BLaER1 treated with 17β-estradiol and CSF1 and Interleukin-3, amounts not matched to agents 10 nM and 100 nM (cell line): ENCODE data around the gene DOK1.

ENCODE experiments used
- H3K27ac ChIP-seq, 11 experiments: shearing (Covaris generic); formaldehyde crosslinking; 2 replicates each; pipeline ENCODE4 v1.8.1; 2022
- H3K27me3 ChIP-seq, 11 experiments: shearing (Covaris generic); formaldehyde crosslinking; 2 replicates each; pipeline ENCODE4 v1.8.1; 2022
- H3K36me3 ChIP-seq, 11 experiments: shearing (Covaris generic); formaldehyde crosslinking; 2 replicates each; pipeline ENCODE4 v1.8.1; 2022
- H3K4me1 ChIP-seq, 10 experiments: shearing (Covaris generic); formaldehyde crosslinking; 2 replicates each; pipeline ENCODE4 v1.8.1; 2022
- H3K4me2 ChIP-seq, 11 experiments: shearing (Covaris generic); formaldehyde crosslinking; 2 replicates each; pipeline ENCODE4 v1.8.1; 2022
- H3K4me3 ChIP-seq, 10 experiments: shearing (Covaris generic); formaldehyde crosslinking; 2 replicates each; pipeline ENCODE4 v1.8.1; 2022
- H3K9ac ChIP-seq, 11 experiments: shearing (Covaris generic); formaldehyde crosslinking; 2 replicates each; pipeline ENCODE4 v1.8.1; 2022
- H3K9me3 ChIP-seq, 11 experiments: shearing (Covaris generic); formaldehyde crosslinking; replicated peaks in 1 of 11; 2 replicates each; pipeline ENCODE4 v1.8.1; 2022
- H4K20me1 ChIP-seq, 11 experiments: shearing (Covaris generic); formaldehyde crosslinking; 2 replicates each; pipeline ENCODE4 v1.8.1; 2022
- Cebpa-rat ChIP-seq, 11 experiments: shearing (Covaris generic); IDR thresholded peaks; 2 replicates each; pipeline ENCODE4 v1.8.1; 2022

Gene DOK1

GRCh38 chr2:74535440-74535965 is 19.0 kb upstream of the DOK1 start:
- Histone ChIP-seq H3K36me3 (peaks cover 15 to 25% (median 21%) of the 10 kb centered on the region in 11 experiments), H4K20me1 (peaks cover 0 to 5% (median 0%) of the 10 kb centered on the region in 11 experiments; a peak in 3 of 22 replicates), H3K27ac (no peak overlapping the region), H3K4me3 (no peak overlapping the region), H3K9ac (no peak overlapping the region), H3K27me3 (no peaks in the 10 kb centered on the region), H3K4me2 (no peak overlapping the region), H3K4me1 (peaks cover 26 to 35% (median 31%) of the 10 kb centered on the region in 10 experiments), H3K9me3 (no peaks in the 10 kb centered on the region)
- no peak for TF ChIP-seq Cebpa-rat (IDR thresholded peaks at IDR 0.05)

GRCh38 chr2:74536166-74536950 is 18.2 kb upstream of the DOK1 start:
- Histone ChIP-seq H3K4me2 (no peak overlapping the region), H3K4me3 (no peak overlapping the region), H4K20me1 (peaks cover 0 to 5% (median 0%) of the 10 kb centered on the region in 11 experiments; a peak in 3 of 22 replicates), H3K36me3 (peaks cover 15 to 25% (median 21%) of the 10 kb centered on the region in 11 experiments), H3K27me3 (no peaks in the 10 kb centered on the region), H3K9me3 (no peaks in the 10 kb centered on the region), H3K9ac (no peak overlapping the region), H3K4me1 (peaks cover 20 to 26% (median 22%) of the 10 kb centered on the region in 10 experiments), H3K27ac (no peak overlapping the region)
- TF ChIP-seq Cebpa-rat (IDR thresholded peaks at IDR 0.05) = no peak

GRCh38 chr2:74537140-74537539 is 17.4 kb upstream of the DOK1 start:
- Histone ChIP-seq H3K36me3 (peaks cover 15 to 24% (median 21%) of the 10 kb centered on the region in 11 experiments), H3K4me1 (peaks cover 12 to 19% (median 15%) of the 10 kb centered on the region in 10 experiments; a peak in 19 of 20 replicates), H3K27me3 (no peaks in the 10 kb centered on the region), H3K4me2 (no peak overlapping the region), H3K9ac (no peak overlapping the region), H4K20me1 (peaks cover 0 to 5% (median 0%) of the 10 kb centered on the region in 11 experiments; a peak in 1 of 22 replicates), H3K4me3 (no peak overlapping the region), H3K27ac (no peak overlapping the region), H3K9me3 (no peaks in the 10 kb centered on the region)
- no peak for TF ChIP-seq Cebpa-rat (IDR thresholded peaks at IDR 0.05)

- Histone ChIP-seq H3K4me3 (no peak overlapping the region), H3K36me3 (peaks cover 0 to 7% (median 4%) of the 10 kb centered on the region in 11 experiments; a peak in 16 of 22 replicates), H3K9me3 (no peaks in the 10 kb centered on the region), H3K4me1 (peaks cover 8 to 14% (median 10%) of the 10 kb centered on the region in 10 experiments; a peak in 19 of 20 replicates), H3K4me2 (peak overlapping the region; percentile 44 to 82 (median 63)), H3K27me3 (no peaks in the 10 kb centered on the region), H4K20me1 (no peaks in the 10 kb centered on the region), H3K27ac (no peak overlapping the region), H3K9ac (no peak overlapping the region)
- peak in 4 of 11 experiments; percentile 19 to 77 (median 38); a peak in 3 of 22 replicates for TF ChIP-seq Cebpa-rat (IDR thresholded peaks at IDR 0.05)
Observed at GRCh38 chr2:74538881-74539339, 15.6 kb upstream of the DOK1 start.

- Histone ChIP-seq H4K20me1 (no peaks in the 10 kb centered on the region), H3K27ac (no peak overlapping the region), H3K4me3 (no peak overlapping the region), H3K36me3 (no peaks in the 10 kb centered on the region; a peak in 1 of 22 replicates), H3K9me3 (no peaks in the 10 kb centered on the region), H3K27me3 (peaks cover 0 to 7% (median 0%) of the 10 kb centered on the region in 11 experiments; a peak in 6 of 22 replicates), H3K9ac (no peak overlapping the region), H3K4me2 (no peak overlapping the region), H3K4me1 (peaks cover 8 to 12% (median 10%) of the 10 kb centered on the region in 10 experiments; a peak in 19 of 20 replicates)
- no peak for TF ChIP-seq Cebpa-rat (IDR thresholded peaks at IDR 0.05)
Observed at GRCh38 chr2:74540291-74540690, 14.2 kb upstream of the DOK1 start.

- H3K9ac ChIP-seq = no peak overlapping the region
- H3K36me3 ChIP-seq = no peaks in the 10 kb centered on the region; a peak in 1 of 22 replicates
- no peak overlapping the region for H3K4me2 ChIP-seq
- no peaks in the 10 kb centered on the region for H4K20me1 ChIP-seq
- no peak overlapping the region for H3K4me3 ChIP-seq
- peaks cover 8 to 12% (median 10%) of the 10 kb centered on the region in 10 experiments; a peak in 19 of 20 replicates for H3K4me1 ChIP-seq
- H3K9me3 ChIP-seq = peaks cover 0 to under 1% (median 0%) of the 10 kb centered on the region in 11 experiments; a peak in 1 of 22 replicates
- no peak for TF ChIP-seq Cebpa-rat (IDR thresholded peaks at IDR 0.05)
- peaks cover 11 to 33% (median 26%) of the 10 kb centered on the region in 11 experiments for H3K27me3 ChIP-seq
- H3K27ac ChIP-seq = no peak overlapping the region
Observed at GRCh38 chr2:74542978-74543377, 11.5 kb upstream of the DOK1 start.

GRCh38 chr2:74544634-74545033 is 9.9 kb upstream of the DOK1 start:
- no peak overlapping the region for H3K4me2 ChIP-seq
- peaks cover 10 to 17% (median 16%) of the 10 kb centered on the region in 11 experiments for H3K9me3 ChIP-seq
- peaks cover 28 to 50% (median 43%) of the 10 kb centered on the region in 11 experiments for H3K27me3 ChIP-seq
- no peaks in the 10 kb centered on the region for H4K20me1 ChIP-seq
- TF ChIP-seq Cebpa-rat (IDR thresholded peaks at IDR 0.05) = no peak
- H3K27ac ChIP-seq = no peak overlapping the region
- peaks cover 0 to 12% (median 6%) of the 10 kb centered on the region in 11 experiments; a peak in 10 of 22 replicates for H3K36me3 ChIP-seq
- no peak overlapping the region for H3K4me3 ChIP-seq
- H3K4me1 ChIP-seq = peaks cover 0 to 1% (median 0%) of the 10 kb centered on the region in 10 experiments; a peak in 6 of 20 replicates
- H3K9ac ChIP-seq = no peak overlapping the region

GRCh38 chr2:74546004-74546403 is 8.5 kb upstream of the DOK1 start:
- no peak overlapping the region for H3K9ac ChIP-seq
- H3K27ac ChIP-seq = no peak overlapping the region
- no peaks in the 10 kb centered on the region; a peak in 2 of 20 replicates for H3K4me1 ChIP-seq
- H3K4me3 ChIP-seq = no peak overlapping the region
- peaks cover 0 to 23% (median 6%) of the 10 kb centered on the region in 11 experiments; a peak in 11 of 22 replicates for H3K36me3 ChIP-seq
- H4K20me1 ChIP-seq = no peaks in the 10 kb centered on the region
- H3K4me2 ChIP-seq = no peak overlapping the region
- TF ChIP-seq Cebpa-rat (IDR thresholded peaks at IDR 0.05) = no peak
- peaks cover 41 to 64% (median 57%) of the 10 kb centered on the region in 11 experiments for H3K27me3 ChIP-seq
- H3K9me3 ChIP-seq = peaks cover 19 to 26% (median 22%) of the 10 kb centered on the region in 11 experiments
